HL-60/S4 treated with retinoic acid at 250 ng/mL for 4 days and 3 days (cell line): ENCODE data around the gene MAN1C1.

Source experiments
- in situ Hi-C: fragments of 300-500 bp; cut with MboI; formaldehyde crosslinking; loops from 2 replicates; pipeline ENCODE4 v1.7.0; 2022; ENCODE audit warnings: low sequenced_read_pairs

MAN1C1 gene

DNA sequence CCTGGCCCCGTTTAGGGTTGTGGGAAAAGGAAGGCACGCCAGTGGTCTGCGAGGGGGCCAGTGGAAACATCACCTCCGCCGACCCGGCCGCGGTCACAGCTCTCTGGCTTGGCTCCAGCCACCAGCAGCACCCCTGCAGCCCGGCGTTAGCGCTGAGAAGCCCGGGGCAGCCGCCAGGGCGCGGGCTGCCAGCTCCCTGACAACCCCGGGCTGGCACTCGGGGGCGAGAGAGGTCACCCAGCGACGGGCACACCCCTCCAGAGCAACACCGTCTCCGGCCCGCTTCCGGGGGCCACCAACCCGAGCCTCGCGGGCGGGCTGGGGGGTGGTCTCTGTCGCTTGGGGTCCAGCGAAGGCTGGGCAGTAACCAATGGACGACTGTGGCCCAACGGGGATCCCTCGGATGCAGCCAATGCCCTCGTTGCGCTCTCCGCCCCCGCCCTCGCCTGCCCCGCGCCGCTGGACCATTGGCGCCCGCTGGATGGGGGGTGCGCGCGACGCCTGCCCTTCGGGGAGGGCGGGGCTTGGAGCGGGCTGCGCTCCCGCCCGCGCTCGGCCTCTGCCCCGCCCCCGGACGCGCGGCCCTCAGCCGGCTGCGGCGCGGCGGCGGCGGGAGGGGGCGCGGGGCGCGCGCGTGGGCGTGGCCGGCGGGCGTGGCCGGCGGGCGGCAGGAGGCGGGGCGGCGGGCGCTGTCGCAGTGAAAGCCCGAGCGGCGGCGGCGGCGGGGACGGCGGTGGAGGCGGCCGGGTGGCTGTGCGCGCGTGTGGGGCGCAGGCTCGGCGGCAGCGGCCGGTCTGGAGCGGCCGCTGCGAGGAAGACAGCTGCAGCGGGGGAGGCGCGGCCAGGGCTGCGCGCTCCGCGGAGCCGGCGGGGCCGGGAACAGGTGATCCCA is at the start of gene MAN1C1:
MAN1C1 (plus strand) TSS at position 697 of the 892 bp plus-strand sequence. CDS start 1,007 bp downstream, outside the sequence.
- in situ Hi-C loops = no loop called here

DNA sequence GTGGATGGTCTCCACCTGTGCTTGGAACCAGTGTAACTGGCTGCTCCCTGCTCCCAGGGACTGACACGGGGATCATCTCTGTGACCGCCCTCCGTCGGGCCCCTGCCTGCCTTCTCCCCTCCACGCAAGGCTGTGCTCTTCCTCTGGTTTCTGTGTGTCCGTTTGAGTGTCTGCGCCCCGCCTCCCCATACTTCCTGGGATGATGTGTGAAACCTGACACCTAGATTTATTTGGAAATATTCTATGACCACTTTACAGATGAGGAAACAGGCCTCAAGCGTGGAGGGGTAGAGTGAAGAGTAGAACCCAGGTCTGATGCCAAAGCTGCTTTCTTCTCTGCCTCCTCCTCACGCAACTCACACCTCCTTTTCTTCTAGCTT is 48.9 kb upstream of the MAN1C1 start:
- in situ Hi-C loops = no loop called here

DNA sequence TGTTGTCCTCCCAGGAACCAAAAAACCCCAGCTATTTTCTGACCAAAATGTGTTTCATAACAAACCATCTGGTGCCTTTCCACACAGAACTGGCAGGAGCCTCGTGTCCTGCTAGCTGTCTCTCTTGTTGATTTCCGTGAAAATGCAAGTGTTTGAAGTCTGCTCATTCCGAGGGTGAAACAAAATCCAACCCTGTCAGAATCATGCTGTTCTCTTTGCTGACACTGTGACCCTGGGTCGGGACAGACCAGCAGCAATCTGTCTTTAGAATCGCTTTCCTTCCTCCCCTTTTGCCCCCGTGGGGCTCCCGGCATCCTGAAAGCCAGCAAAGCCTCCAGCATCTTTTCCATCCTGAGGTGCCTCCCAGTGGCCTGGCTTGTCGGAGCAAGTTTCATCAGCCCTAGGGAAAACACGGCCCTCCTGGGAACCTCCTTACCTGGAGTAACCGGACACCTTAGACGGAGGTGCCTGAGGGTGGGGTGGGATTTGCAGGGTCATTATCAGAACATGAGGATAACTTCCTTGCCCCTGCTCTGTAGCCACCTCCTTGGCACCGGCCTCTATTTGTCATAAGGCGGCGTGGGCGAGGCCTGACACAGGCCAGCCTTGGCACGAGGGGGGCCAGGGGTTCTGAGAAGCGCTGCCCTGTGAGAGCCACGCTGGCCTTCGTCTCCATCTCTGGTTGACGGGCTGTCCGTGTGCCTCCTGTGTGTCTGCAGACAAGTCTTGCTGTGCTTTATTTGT is 48.3 kb upstream of the MAN1C1 start:
- in situ Hi-C loops = no loop called here

DNA sequence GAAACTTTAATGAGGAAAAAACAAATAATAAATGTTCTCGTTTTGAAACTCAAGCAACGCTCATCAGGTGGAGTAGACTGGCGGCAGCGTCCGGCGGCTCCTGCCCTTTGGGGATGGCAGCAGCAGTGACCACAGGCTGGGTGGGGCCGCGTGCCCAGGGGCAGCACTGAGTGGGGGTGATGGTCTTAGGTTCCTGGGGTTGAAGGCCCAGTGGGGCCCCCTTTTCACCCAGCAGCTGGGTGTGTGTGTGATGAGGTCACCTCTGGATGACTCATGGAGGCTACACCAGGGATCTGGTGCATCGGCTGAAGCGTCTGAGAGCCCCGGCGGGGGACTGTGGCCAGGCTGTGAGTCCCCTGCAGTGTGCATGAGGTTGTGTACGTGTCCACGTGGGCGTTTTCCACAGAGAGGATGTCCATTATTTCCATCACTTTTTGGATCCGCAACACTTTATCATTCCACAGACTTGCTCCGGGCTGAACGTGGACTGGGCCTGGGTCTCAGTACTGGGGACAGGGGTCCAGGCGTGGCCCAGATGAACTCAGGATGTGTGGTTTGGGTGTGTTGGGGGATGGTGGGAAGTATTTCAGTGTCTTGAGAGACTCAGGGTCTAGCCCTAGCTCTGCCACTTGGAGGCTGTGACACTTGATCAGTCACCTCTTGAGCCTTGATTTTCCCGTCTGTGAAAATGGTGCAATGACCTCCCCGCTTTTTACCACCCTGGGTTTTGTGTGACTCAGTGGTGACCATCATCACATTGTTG is 47.6 kb upstream of the MAN1C1 start:
- in situ Hi-C loops = no loop called here

DNA sequence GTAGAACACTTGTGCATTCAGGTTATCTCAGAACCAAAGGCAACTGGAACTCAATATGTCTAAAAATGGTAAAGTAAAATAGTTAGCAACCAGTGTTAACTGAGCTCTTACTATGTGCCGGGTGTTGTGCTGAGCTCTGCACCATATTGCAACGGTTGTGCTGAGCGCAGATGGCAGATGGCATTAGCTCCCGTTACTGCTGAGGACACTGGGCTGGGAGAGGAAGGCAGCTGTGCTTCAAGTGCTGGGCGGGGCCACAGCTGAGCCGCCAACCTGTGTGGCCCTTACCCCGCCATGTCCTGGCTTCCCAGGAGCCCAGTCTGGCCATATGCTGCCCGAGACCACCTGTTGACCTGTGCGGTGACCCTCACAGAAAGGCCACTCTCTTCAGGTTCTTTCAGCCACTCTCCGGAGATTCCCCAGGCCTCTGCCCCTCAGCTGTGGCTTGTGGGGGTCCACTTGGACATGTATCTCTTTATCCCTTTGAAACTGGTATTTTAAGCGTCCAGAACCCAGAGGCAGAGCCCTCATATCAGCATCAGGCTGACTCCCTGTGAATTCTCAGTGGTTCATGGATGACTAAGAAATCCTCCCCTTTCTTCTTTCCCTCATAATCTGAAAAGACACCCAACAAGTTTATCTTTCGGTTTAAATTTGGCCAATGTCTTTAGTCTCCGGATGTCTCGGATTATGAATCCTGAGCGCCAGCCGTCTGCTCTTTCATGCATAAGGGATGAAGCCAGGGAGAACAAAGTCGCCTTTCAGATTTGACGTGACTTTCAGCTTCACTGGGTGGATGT is 46.8 kb upstream of the MAN1C1 start:
- in situ Hi-C loops = no loop called here

DNA sequence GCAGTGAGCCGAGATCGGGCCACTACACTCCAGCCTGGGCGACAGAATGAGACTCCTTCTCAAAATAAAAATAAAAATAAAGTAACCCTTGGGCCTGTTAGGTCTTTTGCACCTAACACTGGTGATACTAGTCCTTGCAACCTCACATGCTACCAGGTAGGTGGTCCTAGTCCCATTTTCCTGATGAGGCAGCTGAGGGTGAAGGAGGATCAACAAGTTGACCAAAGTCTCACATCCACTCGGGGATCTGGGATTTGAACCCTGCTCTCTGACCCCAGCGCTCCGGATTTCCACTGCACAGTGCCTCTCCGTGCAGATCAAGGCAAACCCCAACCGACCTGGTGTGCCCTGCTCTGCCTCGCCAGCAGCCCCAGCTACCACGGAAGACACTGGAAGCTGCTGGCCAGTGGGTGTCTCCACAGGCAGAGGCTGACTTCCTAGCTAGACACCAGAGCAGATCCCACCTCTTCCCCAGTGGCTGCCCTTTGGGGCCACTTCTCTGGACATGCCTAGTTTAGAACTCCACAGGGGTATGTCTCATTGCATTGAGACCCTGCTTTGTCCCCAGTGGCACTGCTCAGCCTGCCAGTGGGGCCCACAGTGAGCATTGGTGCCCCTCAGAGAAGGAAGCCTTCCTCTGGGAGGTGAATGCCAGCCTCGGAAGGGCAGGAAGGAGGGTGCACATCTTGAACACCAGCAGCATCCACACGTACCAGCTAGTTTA is 45.6 kb upstream of the MAN1C1 start:
- in situ Hi-C loops = no loop called here

GRCh38 chr1:25571522-25571970 is 45.0 kb upstream of the MAN1C1 start:
- in situ Hi-C loops = no loop called here

DNA sequence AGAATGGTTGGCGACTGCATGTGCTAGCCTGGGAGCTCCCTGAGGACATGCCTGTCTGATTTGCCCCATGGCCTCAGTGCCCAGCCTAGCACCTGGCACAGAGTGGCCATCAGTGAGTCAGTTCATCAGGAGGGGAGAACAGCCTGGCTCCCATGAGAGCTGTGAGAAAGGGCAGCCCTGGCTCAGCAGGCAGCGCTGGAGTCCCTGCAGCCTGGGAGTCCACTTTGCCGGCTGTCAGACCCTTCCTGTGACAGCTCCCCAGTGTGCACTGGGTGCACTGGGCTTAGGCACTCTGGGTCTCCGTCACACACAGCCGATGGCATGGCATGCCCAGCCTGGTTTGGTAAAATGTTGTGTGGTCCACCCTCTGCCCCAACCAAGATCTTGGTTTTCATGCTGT is 44.5 kb upstream of the MAN1C1 start:
- in situ Hi-C loops = no loop called here

GRCh38 chr1:25572708-25573590 is 43.6 kb upstream of the MAN1C1 start:
- in situ Hi-C loops = no loop called here

DNA sequence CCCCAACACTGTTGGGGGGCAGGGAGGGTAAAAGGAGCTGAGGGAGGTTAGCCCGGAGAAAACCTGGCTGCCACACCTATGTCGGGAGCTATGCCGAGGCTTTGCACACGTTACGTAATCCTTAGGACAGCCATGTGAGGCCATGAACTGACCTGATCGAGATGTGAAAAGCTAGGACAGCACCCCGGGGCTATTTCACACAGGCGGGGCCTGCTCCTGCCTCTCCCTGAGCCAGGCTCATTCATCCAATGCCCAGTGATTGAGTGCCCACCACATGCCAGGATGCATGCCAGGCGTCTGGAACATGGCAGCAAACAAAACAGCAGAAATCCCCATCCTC is 43.0 kb upstream of the MAN1C1 start:
- in situ Hi-C loops = no loop called here

GRCh38 chr1:25573961-25574360 is 42.6 kb upstream of the MAN1C1 start:
- in situ Hi-C loops = no loop called here

DNA sequence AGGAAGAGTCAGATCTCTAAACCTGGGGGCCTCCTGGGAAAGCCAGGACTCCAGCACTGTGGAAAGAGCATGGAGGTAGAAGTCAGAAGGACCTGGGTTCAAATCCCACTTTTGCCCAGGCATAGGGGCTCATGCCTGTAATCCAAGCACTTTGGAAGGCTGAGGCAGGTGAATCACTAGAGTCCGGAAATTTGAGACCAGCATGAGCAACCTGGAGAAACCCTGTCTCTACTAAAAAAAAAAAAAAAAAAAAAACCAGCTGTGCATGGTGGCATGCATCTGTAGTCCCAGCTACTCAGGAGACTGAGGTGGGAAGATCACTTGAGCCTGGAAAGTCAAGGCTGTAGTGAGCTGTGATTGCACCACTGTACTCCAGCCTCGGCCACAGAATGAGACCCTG is 41.4 kb upstream of the MAN1C1 start:
- in situ Hi-C loops = no loop called here

DNA sequence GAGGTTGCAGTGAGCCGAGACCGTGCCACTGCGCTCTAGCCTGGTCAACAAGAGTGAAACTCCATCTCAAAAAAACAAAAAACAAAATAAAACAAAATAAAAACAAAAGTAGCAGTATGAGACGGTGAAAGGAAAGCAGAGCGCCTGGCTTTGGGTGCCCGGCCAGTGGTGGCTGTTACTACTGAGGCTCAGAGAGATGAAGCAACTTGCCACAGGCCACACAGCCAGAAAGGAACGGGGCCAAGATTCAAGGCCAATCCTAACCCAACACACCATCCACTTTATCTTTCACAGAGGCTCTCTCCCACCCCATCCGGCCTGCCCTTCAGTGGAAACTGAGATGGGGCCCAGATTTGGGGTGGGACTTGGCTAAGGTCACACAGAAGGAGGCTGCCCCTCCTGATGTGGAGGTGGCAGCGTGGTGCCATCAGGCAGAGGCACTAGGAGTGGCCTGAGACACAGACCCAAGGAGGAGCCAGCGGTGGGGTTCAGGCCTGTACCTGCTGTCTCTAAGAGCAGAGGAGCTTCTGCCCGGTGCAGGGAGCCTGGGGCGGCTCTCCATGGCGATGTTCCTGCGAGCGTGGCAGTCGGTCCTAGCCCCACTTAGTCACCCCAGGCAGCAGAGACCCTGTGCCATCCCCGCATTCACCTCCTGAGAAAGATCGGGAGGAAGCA is 40.0 kb upstream of the MAN1C1 start:
- in situ Hi-C loops = no loop called here

GRCh38 chr1:25577134-25577920 is 39.3 kb upstream of the MAN1C1 start:
- in situ Hi-C loops = no loop called here

DNA sequence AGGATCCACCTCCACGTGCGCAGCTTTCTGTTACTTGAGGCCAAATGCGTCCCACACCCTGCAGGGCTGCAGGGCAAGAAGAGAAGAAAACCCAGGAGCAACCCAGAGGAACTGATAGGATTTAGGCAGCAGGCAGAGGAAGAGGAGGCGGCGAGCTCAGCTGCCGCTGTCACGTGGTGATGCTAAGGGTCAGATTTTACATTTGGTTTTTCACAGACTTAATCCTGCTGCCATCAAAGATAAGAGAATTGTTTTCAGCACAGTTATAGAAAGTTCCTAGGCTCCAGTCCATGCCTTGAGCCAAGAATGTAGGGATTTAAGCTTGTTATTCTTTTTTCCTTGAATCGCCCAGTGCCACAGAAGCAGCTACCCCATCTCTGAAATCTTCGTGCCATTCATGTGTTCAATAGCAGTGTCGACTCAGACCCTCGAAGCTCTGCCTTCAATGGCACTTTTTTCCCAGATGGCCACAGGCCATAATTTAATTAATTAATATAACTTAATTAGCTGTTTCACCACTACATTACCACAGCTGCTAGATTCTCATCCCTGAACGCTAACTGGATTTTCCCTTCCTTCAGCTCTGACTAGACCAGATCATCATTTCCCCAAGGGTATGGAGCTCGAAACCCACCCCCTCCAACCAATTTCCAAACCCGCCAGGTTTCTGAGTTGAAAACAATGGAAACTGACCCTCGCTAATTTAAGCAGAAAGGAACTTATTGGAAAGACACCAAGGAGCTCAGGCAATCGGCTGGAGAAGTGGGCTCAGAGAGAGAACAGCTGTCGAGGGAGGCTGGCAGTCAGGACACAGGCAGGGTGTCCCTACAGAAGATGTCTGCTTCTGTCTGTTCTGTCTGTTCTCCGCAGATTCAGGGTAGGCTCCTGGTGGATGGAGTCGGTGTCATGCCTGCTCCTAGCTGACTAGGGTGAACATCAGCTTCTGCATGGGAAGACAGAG is 37.0 kb upstream of the MAN1C1 start:
- in situ Hi-C loops = no loop called here

DNA sequence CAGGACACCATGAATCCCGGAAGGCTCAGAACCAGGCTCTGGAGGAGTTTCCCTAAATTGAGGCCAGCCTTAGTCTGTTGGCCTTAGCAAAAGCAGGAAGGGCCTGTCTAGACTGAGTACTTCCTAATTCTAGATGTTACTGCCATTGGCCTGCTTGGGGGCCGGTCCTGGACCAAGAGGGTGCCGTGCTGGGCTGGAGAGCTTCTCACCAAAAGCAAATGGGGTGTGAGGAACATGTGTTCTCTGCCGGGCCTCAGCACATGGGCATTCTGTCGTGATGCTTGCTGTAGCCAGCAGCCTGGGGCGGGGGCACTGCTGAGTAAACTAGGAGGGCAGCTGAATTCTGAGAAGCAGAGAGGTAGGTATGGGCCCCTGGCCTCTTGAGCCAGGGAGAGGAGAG is 35.7 kb upstream of the MAN1C1 start:
- in situ Hi-C loops = no loop called here

GRCh38 chr1:25581764-25582163 is 34.8 kb upstream of the MAN1C1 start:
- in situ Hi-C loops = no loop called here
